Smooth muscle cell (in vitro differentiated cells): ENCODE measurements around the gene VGLL4. TPM values are rescaled to one million over a fixed set of nuclear protein-coding genes. Genes with fewer than 3 reads are reported as not detected.

ENCODE experiments used
- DNase-seq: peaks from one replicate; lab custom pipeline; 2025; ENCODE audit not compliant: unreplicated experiment; lab: John Stamatoyannopoulos, UW
- H2AFZ ChIP-seq: fragments of 200-600 bp; sonication (generic); 2 replicates; pipeline ENCODE4 v1.6.0; 2016; ENCODE audit warnings: antibody characterized with exemption, low read depth, mild to moderate bottlenecking
- H3F3A ChIP-seq: fragments of 200-600 bp; sonication (generic); 2 replicates; pipeline ENCODE4 v1.6.0; 2017; ENCODE audit warnings: antibody characterized with exemption, low read depth
- H3K27ac ChIP-seq: fragments of 200-600 bp; sonication (generic); 2 replicates; pipeline ENCODE4 v1.5.1; 2016; ENCODE audit warnings: low read depth, mild to moderate bottlenecking
- H3K27me3 ChIP-seq: fragments of 200-600 bp; sonication (generic); 2 replicates; pipeline ENCODE4 v1.6.1; 2016; ENCODE audit warnings: low read depth, mild to moderate bottlenecking
- H3K36me3 ChIP-seq: fragments of 200-600 bp; sonication (generic); 2 replicates; pipeline ENCODE4 v1.5.1; 2016; ENCODE audit warnings: low read depth
- H3K4me1 ChIP-seq: fragments of 200-600 bp; sonication (generic); 2 replicates; pipeline ENCODE4 v1.5.1; 2016; ENCODE audit warnings: low read depth
- H3K4me2 ChIP-seq: fragments of 200-600 bp; sonication (generic); 2 replicates; pipeline ENCODE4 v1.6.0; 2016; ENCODE audit warnings: mild to moderate bottlenecking
- H3K4me3 ChIP-seq: fragments of 200-600 bp; sonication (generic); 2 replicates; pipeline ENCODE4 v1.5.1; 2016; ENCODE audit warnings: mild to moderate bottlenecking
- H3K79me2 ChIP-seq: fragments of 200-600 bp; sonication (generic); 2 replicates; pipeline ENCODE4 v1.6.0; 2016; ENCODE audit warnings: low read depth, mild to moderate bottlenecking
- H3K9ac ChIP-seq: fragments of 200-600 bp; sonication (generic); 2 replicates; pipeline ENCODE4 v1.6.0; 2016; ENCODE audit warnings: low read depth
- H3K9me3 ChIP-seq: fragments of 200-600 bp; sonication (generic); replicated peaks from 2 replicates; pipeline ENCODE4 v1.5.1; 2016; ENCODE audit warnings: low read depth
- H4K20me1 ChIP-seq: fragments of 200-600 bp; sonication (generic); 2 replicates; pipeline ENCODE4 v1.6.0; 2016; ENCODE audit warnings: low read depth
- WGBS: methylation state at CpG from one replicate; pipeline ENCODE4 v1.1.7; 2016; ENCODE audit warnings: low lambda C conversion rate; 5-methylcytosine and 5-hydroxymethylcytosine counted together
- polyA plus RNA-seq: library from polyadenylated mRNA; unstranded; fragments of >200 nt; fragmentation: Nextera tagmentation; extraction: Ambion mirVana; gene quantifications from 2 replicates; pipeline ENCODE4 v1.2.1, GENCODE V29; 2016
- total RNA-seq: library from RNA; depleted of rRNA; stranded (reverse); fragments of >200 nt; gene quantifications from 2 replicates; pipeline ENCODE4 v1.2.3, GENCODE V29; 2014
- TF ChIP-seq, protein P1 (sequence below): fragments of 200-600 bp; sonication (generic); IDR thresholded peaks from 2 replicates; pipeline ENCODE4 v1.5.1; 2017; ENCODE audit warnings: borderline replicate concordance, mild to moderate bottlenecking, antibody characterized with exemption; ENCODE audit not compliant: insufficient read depth, poor library complexity, severe bottlenecking

The VGLL4 gene
- total and polyA plus RNA-seq, 2 experiments from 2014 or later: 72.0 to 109 TPM

DNA sequence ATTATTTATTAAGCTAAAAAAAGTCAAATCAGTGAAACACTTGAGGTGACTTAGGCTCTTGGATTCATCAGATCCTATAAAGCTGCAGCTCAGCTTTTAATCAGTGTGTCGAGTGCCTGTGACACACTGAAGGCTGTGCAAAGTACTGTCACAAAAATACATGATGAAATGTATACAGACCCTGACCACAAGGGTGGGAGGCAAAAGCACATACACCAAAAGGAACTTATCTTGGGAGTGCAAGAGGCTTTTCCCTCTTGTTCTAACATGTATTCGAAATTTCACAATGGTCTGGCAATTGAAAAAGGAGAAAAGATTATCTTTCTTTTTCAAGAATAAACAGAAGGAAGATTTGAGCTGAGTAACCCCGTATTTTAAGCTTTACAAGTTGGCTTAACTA, 35.9 kb downstream of the VGLL4 start:
- peaks cover 91% of the 10 kb centered on the region for H3K79me2 ChIP-seq
- H2AFZ ChIP-seq: no peak overlapping the region
- H3K9ac ChIP-seq: peak overlapping the region; percentile 86
- peak overlapping the region; percentile 97 for H3K27ac ChIP-seq
- no peaks in the 10 kb centered on the region for H3K9me3 ChIP-seq
- no peak for DNase-seq
- peaks cover 45% of the 10 kb centered on the region for H4K20me1 ChIP-seq
- H3K4me1 ChIP-seq: peaks cover 78% of the 10 kb centered on the region
- no peaks in the 10 kb centered on the region for H3K36me3 ChIP-seq
- H3K4me2 ChIP-seq: peak overlapping the region; percentile 82
- 7% methylated on average over 3 of the region's 3 CpGs for WGBS
- H3K27me3 ChIP-seq: no peaks in the 10 kb centered on the region
- peak overlapping the region; percentile 24 for H3K4me3 ChIP-seq
- TF ChIP-seq, protein P1, sequence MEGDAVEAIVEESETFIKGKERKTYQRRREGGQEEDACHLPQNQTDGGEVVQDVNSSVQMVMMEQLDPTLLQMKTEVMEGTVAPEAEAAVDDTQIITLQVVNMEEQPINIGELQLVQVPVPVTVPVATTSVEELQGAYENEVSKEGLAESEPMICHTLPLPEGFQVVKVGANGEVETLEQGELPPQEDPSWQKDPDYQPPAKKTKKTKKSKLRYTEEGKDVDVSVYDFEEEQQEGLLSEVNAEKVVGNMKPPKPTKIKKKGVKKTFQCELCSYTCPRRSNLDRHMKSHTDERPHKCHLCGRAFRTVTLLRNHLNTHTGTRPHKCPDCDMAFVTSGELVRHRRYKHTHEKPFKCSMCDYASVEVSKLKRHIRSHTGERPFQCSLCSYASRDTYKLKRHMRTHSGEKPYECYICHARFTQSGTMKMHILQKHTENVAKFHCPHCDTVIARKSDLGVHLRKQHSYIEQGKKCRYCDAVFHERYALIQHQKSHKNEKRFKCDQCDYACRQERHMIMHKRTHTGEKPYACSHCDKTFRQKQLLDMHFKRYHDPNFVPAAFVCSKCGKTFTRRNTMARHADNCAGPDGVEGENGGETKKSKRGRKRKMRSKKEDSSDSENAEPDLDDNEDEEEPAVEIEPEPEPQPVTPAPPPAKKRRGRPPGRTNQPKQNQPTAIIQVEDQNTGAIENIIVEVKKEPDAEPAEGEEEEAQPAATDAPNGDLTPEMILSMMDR: no peak
- peaks cover 53% of the 10 kb centered on the region for H3F3A ChIP-seq

- Histone ChIP-seq H3K27me3 (no peaks in the 10 kb centered on the region), H3K36me3 (no peaks in the 10 kb centered on the region), H3K79me2 (peaks cover 91% of the 10 kb centered on the region), H4K20me1 (peaks cover 36% of the 10 kb centered on the region), H3K9ac (peak overlapping the region; percentile 86), H3F3A (peaks cover 60% of the 10 kb centered on the region), H3K4me1 (peaks cover 79% of the 10 kb centered on the region), H3K4me2 (peak overlapping the region; percentile 82), H2AFZ (no peak overlapping the region), H3K4me3 (no peak overlapping the region), H3K27ac (peak overlapping the region; percentile 97), H3K9me3 (no peaks in the 10 kb centered on the region)
- TF ChIP-seq, protein P1: no peak
- no peak for DNase-seq
- WGBS: 80% methylated on average over 6 of the region's 6 CpGs
Observed at GRCh38 chr3:11606865-11607440, 36.8 kb downstream of the VGLL4 start.

- peaks cover 79% of the 10 kb centered on the region for H3K4me1 ChIP-seq
- no peak for DNase-seq
- H3K4me2 ChIP-seq: peak overlapping the region; percentile 36
- peaks cover 58% of the 10 kb centered on the region for H3F3A ChIP-seq
- TF ChIP-seq, protein P1: no peak
- H3K9me3 ChIP-seq: no peaks in the 10 kb centered on the region
- no peaks in the 10 kb centered on the region for H3K27me3 ChIP-seq
- H3K36me3 ChIP-seq: no peaks in the 10 kb centered on the region
- H2AFZ ChIP-seq: no peak overlapping the region
- peaks cover 29% of the 10 kb centered on the region for H4K20me1 ChIP-seq
- peaks cover 91% of the 10 kb centered on the region for H3K79me2 ChIP-seq
- 63% methylated on average over 11 of the region's 11 CpGs for WGBS
- no peak overlapping the region for H3K9ac ChIP-seq
- H3K27ac ChIP-seq: peak overlapping the region; percentile 97
- no peak overlapping the region for H3K4me3 ChIP-seq
Observed at GRCh38 chr3:11606090-11606784, 37.5 kb downstream of the VGLL4 start.
